ENCODE results near the gene LPCAT2. TPM values are rescaled to one million over a fixed set of nuclear protein-coding genes. Genes with fewer than 3 reads are reported as not detected.

LPCAT2 gene
- total and polyA plus RNA-seq, 4 donors = 0.96 to 4.2 (median 2.7) TPM

GRCh38 chr16:55572439-55572838 lies 63.6 kb downstream of the LPCAT2 start:
- no peak overlapping the region for H3K4me3 ChIP-seq (ENCODE audit: low read depth in 1 of 3, low read length in 3 of 3)
- H3K9ac ChIP-seq (ENCODE audit: low read depth in 1 of 2, low read length in 2 of 2) = no peak overlapping the region
- peaks cover 0 to 4% (median 0%) of the 10 kb centered on the region in 4 donors for H3K27me3 ChIP-seq (ENCODE audit: control insufficient read depth in 4 of 4, insufficient read depth in 4 of 4, low read length in 3 of 4)
- no peaks in the 10 kb centered on the region for H3K36me3 ChIP-seq (ENCODE audit: control insufficient read depth in 4 of 4, insufficient read depth in 3 of 4, low read depth in 1 of 4, low read length in 3 of 4)
- DNase-seq (ENCODE audit: low spot score) = no peak
- H3K4me1 ChIP-seq (ENCODE audit: control insufficient read depth in 4 of 4, insufficient read depth in 4 of 4, low read length in 3 of 4) = no peaks in the 10 kb centered on the region
- TF ChIP-seq GABPA (IDR thresholded peaks at IDR 0.05 in 1 of 2, conservative IDR thresholded peaks at IDR 0.05 in 1 of 2) (no peak), YY1 (IDR thresholded peaks at IDR 0.05) (no peak), FOXA1 (IDR thresholded peaks at IDR 0.05) (no peak), CTCF (IDR thresholded peaks at IDR 0.05; ENCODE audit: low read depth, low read length, missing input control) (no peak), ATF3 (IDR thresholded peaks at IDR 0.05) (no peak)
- no peak overlapping the region for H3K27ac ChIP-seq (ENCODE audit: low read depth in 1 of 2, low read length in 2 of 2)
- WGBS = 92% methylated on average over 4 of the region's 4 CpGs
- H3K9me3 ChIP-seq (ENCODE audit: control insufficient read depth in 4 of 4, low read length in 3 of 4) = no peaks in the 10 kb centered on the region

GRCh38 chr16:55574811-55575210 lies 65.9 kb downstream of the LPCAT2 start:
- H3K27ac ChIP-seq (ENCODE audit: low read depth in 1 of 2, low read length in 2 of 2) = no peak overlapping the region
- H3K9ac ChIP-seq (ENCODE audit: low read depth in 1 of 2, low read length in 2 of 2) = no peak overlapping the region
- TF ChIP-seq HNF4A (conservative IDR thresholded peaks at IDR 0.05) (no peak), NR2F2 (IDR thresholded peaks at IDR 0.05) (no peak), JUND (IDR thresholded peaks at IDR 0.05) (no peak), CTCF (IDR thresholded peaks at IDR 0.05; ENCODE audit: low read depth, low read length, missing input control) (no peak), GABPA (IDR thresholded peaks at IDR 0.05 in 1 of 2, conservative IDR thresholded peaks at IDR 0.05 in 1 of 2) (no peak), REST (IDR thresholded peaks at IDR 0.05) (no peak), YY1 (IDR thresholded peaks at IDR 0.05) (no peak), ATF3 (IDR thresholded peaks at IDR 0.05) (no peak), RAD21 (IDR thresholded peaks at IDR 0.05) (no peak), MAX (IDR thresholded peaks at IDR 0.05) (no peak), ZBTB33 (IDR thresholded peaks at IDR 0.05) (no peak), SP1 (IDR thresholded peaks at IDR 0.05) (no peak)

More at GRCh38 chr16:55574811-55575210, 65.9 kb downstream of the LPCAT2 start:
- DNase-seq (ENCODE audit: low spot score) = no peak
- Histone ChIP-seq H3K4me1 (ENCODE audit: control insufficient read depth in 4 of 4, insufficient read depth in 4 of 4, low read length in 3 of 4) (no peaks in the 10 kb centered on the region), H3K27me3 (ENCODE audit: control insufficient read depth in 4 of 4, insufficient read depth in 4 of 4, low read length in 3 of 4) (peaks cover 0 to 7% (median 0%) of the 10 kb centered on the region in 4 donors), H3K9me3 (ENCODE audit: control insufficient read depth in 4 of 4, low read length in 3 of 4) (no peaks in the 10 kb centered on the region), H3K36me3 (ENCODE audit: control insufficient read depth in 4 of 4, insufficient read depth in 3 of 4, low read depth in 1 of 4, low read length in 3 of 4) (no peaks in the 10 kb centered on the region), H3K4me3 (ENCODE audit: low read depth in 1 of 3, low read length in 3 of 3) (no peak overlapping the region)
- WGBS = 69% methylated on average over 2 of the region's 2 CpGs

Measured in liver (tissue), 9 donors.